DND-41 (cell line): ENCODE results near the gene PAM16.

Experiments
- ATAC-seq: fragments of 200-7000 bp; cut with Tn5 transposase; 3 replicates; pipeline ENCODE4 v1.9.1; 2021; ENCODE audit warnings: low read depth; ENCODE audit not compliant: insufficient read depth
- DNase-seq: peaks from one replicate; pipeline ENCODE4 v3.0.0-alpha.2; 2020
- H2AFZ ChIP-seq: 2 replicates; pipeline ENCODE4 v1.6.0; 2012; ENCODE audit warnings: low read depth, low read length
- H3K27ac ChIP-seq: 2 replicates; pipeline ENCODE4 v1.5.1; 2012; ENCODE audit warnings: low read length, inconsistent platforms
- H3K27me3 ChIP-seq: fragments of 200-600 bp; sonication (generic); 2 replicates; pipeline ENCODE4 v1.6.0; 2012; ENCODE audit warnings: low read length, mild to moderate bottlenecking, inconsistent platforms; ENCODE audit not compliant: insufficient read depth, poor library complexity
- H3K36me3 ChIP-seq: 2 replicates; pipeline ENCODE4 v1.5.1; 2012; ENCODE audit warnings: low read length, inconsistent platforms; ENCODE audit not compliant: insufficient read depth
- H3K4me1 ChIP-seq: 2 replicates; pipeline ENCODE4 v1.5.1; 2012; ENCODE audit warnings: mild to moderate bottlenecking, low read length; ENCODE audit not compliant: insufficient read depth
- H3K4me2 ChIP-seq: 2 replicates; pipeline ENCODE4 v1.6.0; 2012; ENCODE audit warnings: mild to moderate bottlenecking, moderate library complexity, low read length, inconsistent platforms; ENCODE audit not compliant: insufficient read depth
- H3K4me3 ChIP-seq, 2 experiments: fragments of 200-600 bp in 1 of 2; shearing (Covaris generic) in 1 of 2; 2 replicates each; pipeline ENCODE4 v1.5.1; 2012 to 2016; ENCODE audit warnings: inconsistent platforms in 2 of 2, low read length in 2 of 2, mild to moderate bottlenecking in 2 of 2, low read depth in 1 of 2, moderate library complexity in 1 of 2
- H3K79me2 ChIP-seq: 2 replicates; pipeline ENCODE4 v1.6.0; 2012; ENCODE audit warnings: low read length, inconsistent platforms; ENCODE audit not compliant: insufficient read depth
- H3K9ac ChIP-seq: 2 replicates; pipeline ENCODE4 v1.6.0; 2012; ENCODE audit warnings: low read depth, mild to moderate bottlenecking, inconsistent platforms, low read length, moderate library complexity
- H3K9me3 ChIP-seq: 2 replicates; pipeline ENCODE4 v1.5.1; 2012; ENCODE audit warnings: low read length, moderate library complexity, mild to moderate bottlenecking, inconsistent platforms; ENCODE audit not compliant: insufficient read depth, severe bottlenecking
- H4K20me1 ChIP-seq: 2 replicates; pipeline ENCODE4 v1.6.0; 2012; ENCODE audit warnings: low read length; ENCODE audit not compliant: insufficient read depth
- CTCF ChIP-seq: IDR thresholded peaks from 2 replicates; pipeline ENCODE4 v1.5.1; 2012; ENCODE audit warnings: borderline replicate concordance, low read length, moderate library complexity, mild to moderate bottlenecking; ENCODE audit not compliant: poor library complexity, severe bottlenecking; ENCODE audit errors: extremely low read depth
- EZH2 ChIP-seq: IDR thresholded peaks from 3 replicates; pipeline ENCODE4 v1.6.1; 2012; ENCODE audit warnings: borderline replicate concordance, low read depth, mild to moderate bottlenecking, moderate library complexity, low read length, inconsistent platforms; ENCODE audit not compliant: severe bottlenecking

The PAM16 gene

GRCh38 chr16:4297480-4297879 lies 53.6 kb downstream of the PAM16 start:
- Histone ChIP-seq H3K36me3 (peaks cover 8% of the 10 kb centered on the region; the same call in 1 of the 2 replicates), H4K20me1 (peaks cover 3% of the 10 kb centered on the region; the same call in 1 of the 2 replicates), H3K9ac (no peak overlapping the region), H3K4me3 (no peak overlapping the region), H3K4me2 (no peak overlapping the region), H3K27ac (no peak overlapping the region), H3K4me1 (no peaks in the 10 kb centered on the region), H3K79me2 (no peaks in the 10 kb centered on the region), H3K27me3 (no peaks in the 10 kb centered on the region), H2AFZ (no peak overlapping the region), H3K9me3 (no peaks in the 10 kb centered on the region)
- TF ChIP-seq CTCF (no peak), EZH2 (no peak)
- no peak for ATAC-seq
- no peak for DNase-seq

GRCh38 chr16:4295581-4295980 lies 55.5 kb downstream of the PAM16 start:
- Histone ChIP-seq H3K4me1 (no peaks in the 10 kb centered on the region), H3K79me2 (no peaks in the 10 kb centered on the region), H3K27me3 (no peaks in the 10 kb centered on the region), H3K27ac (no peak overlapping the region), H3K36me3 (no peaks in the 10 kb centered on the region), H3K9me3 (no peaks in the 10 kb centered on the region), H4K20me1 (peaks cover 3% of the 10 kb centered on the region; the same call in 1 of the 2 replicates), H2AFZ (no peak overlapping the region), H3K9ac (no peak overlapping the region), H3K4me2 (no peak overlapping the region), H3K4me3 (no peak overlapping the region)
- ATAC-seq (no peak), DNase-seq (no peak)
- TF ChIP-seq EZH2 (no peak), CTCF (no peak)

GRCh38 chr16:4293822-4294457 lies 57.2 kb downstream of the PAM16 start:
- Histone ChIP-seq H3K4me3 (no peak overlapping the region), H3K9me3 (no peaks in the 10 kb centered on the region), H3K4me1 (no peaks in the 10 kb centered on the region), H3K79me2 (no peaks in the 10 kb centered on the region), H3K36me3 (no peaks in the 10 kb centered on the region), H2AFZ (no peak overlapping the region), H3K9ac (no peak overlapping the region), H4K20me1 (peaks cover 3% of the 10 kb centered on the region; the same call in 1 of the 2 replicates), H3K27ac (no peak overlapping the region), H3K4me2 (no peak overlapping the region), H3K27me3 (no peaks in the 10 kb centered on the region)
- DNase-seq, result no peak
- no peak for ATAC-seq
- TF ChIP-seq CTCF (no peak), EZH2 (no peak)
